Stomach (tissue), 4 donors: ENCODE data around the gene DNAJC16.

Source experiments
- CTCF ChIP-seq, 7 experiments: fragments of 450-650 bp in 4 of 7; fragments of 200-600 bp in 3 of 7; sonication (generic) in 3 of 7; IDR thresholded peaks; one replicate each; pipeline ENCODE4 v1.5.1; 2016 to 2019; ENCODE audit warnings: antibody characterized with exemption in 7 of 7, control low read depth in 2 of 7, mild to moderate bottlenecking in 1 of 7
- EP300 ChIP-seq: sonication (generic); formaldehyde crosslinking; IDR thresholded peaks from one replicate; pipeline ENCODE4 v1.6.1; 2017; ENCODE audit warnings: antibody characterized with exemption
- POLR2A ChIP-seq, 4 donors: fragments of 450-650 bp; IDR thresholded peaks; one replicate each; pipeline ENCODE4 v1.6.1; 2016; ENCODE audit warnings: antibody characterized with exemption in 4 of 4, control low read depth in 2 of 4, mild to moderate bottlenecking in 1 of 4, moderate library complexity in 1 of 4
- POLR2AphosphoS5 ChIP-seq, 3 donors: sonication (generic); formaldehyde crosslinking; IDR thresholded peaks; one replicate each; pipeline ENCODE4 v1.6.1; 2016; ENCODE audit warnings: antibody characterized with exemption in 3 of 3

- TF ChIP-seq POLR2AphosphoS5 (IDR thresholded peaks at IDR 0.05) (no peak), CTCF (IDR thresholded peaks at IDR 0.05) (no peak), POLR2A (IDR thresholded peaks at IDR 0.05) (no peak), EP300 (no peak)
Measured at GRCh38 chr1:15609631-15610030, 83.0 kb downstream of the DNAJC16 start.
